Gastrocnemius medialis (tissue), 4 donors: Measurements from ENCODE around the gene FAM107B.

ENCODE experiments used
- POLR2A ChIP-seq, 2 donors: fragments of 450-650 bp; IDR thresholded peaks; one replicate each; pipeline ENCODE4 v1.6.1; 2017; ENCODE audit warnings: antibody characterized with exemption in 2 of 2, mild to moderate bottlenecking in 2 of 2, moderate library complexity in 2 of 2
- TF ChIP-seq, protein P1 (sequence below), 5 experiments: fragments of 450-650 bp in 3 of 5; fragments of 200-600 bp in 2 of 5; sonication (generic) in 2 of 5; IDR thresholded peaks in 4 of 5; conservative IDR thresholded peaks in 1 of 5; 1 replicate in 4 of 5; 2 replicates in 1 of 5; pipeline ENCODE4 v1.5.1; 2016 to 2019; ENCODE audit warnings: antibody characterized with exemption in 5 of 5, mild to moderate bottlenecking in 3 of 5, moderate library complexity in 3 of 5

DNA sequence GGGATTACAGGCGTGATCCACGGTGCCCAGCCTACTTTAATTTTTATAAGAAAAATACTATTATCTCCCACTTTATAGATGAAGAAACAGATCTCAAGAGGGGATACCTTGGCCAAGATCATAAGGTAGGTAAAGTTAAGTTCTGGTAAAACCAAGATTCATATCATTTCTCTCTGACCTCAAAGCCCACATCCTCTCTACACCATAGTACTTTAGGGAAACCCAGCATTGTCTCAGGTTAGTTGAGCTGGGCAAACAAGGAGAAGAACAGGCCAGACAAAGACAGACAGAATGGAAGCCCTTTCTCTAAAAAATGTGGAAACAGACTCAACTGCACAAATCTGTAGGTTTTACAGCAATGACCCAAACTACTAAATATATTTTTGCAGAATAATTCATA is 246.2 kb downstream of the FAM107B start:
- TF ChIP-seq, protein P1, sequence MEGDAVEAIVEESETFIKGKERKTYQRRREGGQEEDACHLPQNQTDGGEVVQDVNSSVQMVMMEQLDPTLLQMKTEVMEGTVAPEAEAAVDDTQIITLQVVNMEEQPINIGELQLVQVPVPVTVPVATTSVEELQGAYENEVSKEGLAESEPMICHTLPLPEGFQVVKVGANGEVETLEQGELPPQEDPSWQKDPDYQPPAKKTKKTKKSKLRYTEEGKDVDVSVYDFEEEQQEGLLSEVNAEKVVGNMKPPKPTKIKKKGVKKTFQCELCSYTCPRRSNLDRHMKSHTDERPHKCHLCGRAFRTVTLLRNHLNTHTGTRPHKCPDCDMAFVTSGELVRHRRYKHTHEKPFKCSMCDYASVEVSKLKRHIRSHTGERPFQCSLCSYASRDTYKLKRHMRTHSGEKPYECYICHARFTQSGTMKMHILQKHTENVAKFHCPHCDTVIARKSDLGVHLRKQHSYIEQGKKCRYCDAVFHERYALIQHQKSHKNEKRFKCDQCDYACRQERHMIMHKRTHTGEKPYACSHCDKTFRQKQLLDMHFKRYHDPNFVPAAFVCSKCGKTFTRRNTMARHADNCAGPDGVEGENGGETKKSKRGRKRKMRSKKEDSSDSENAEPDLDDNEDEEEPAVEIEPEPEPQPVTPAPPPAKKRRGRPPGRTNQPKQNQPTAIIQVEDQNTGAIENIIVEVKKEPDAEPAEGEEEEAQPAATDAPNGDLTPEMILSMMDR (IDR thresholded peaks at IDR 0.05 in 4 of 5, conservative IDR thresholded peaks at IDR 0.05 in 1 of 5): no peak
- TF ChIP-seq POLR2A (IDR thresholded peaks at IDR 0.05): no peak
